Renal cortical epithelial cell (primary cell): ENCODE data around the gene ACP4. TPM values are rescaled to one million over a fixed set of nuclear protein-coding genes. Genes with fewer than 3 reads are reported as not detected.
A peak's percentile ranks its signal among the peaks of the same experiment; 100 is the strongest.
"Not testable (repeated sequence)": the region's sequence is repeated elsewhere in the genome, so short reads cannot be mapped to it uniquely, and the experiment has no call there.

Experiments used
- DNase-seq: peaks from one replicate; pipeline ENCODE4 v3.0.0-alpha.2; 2011; ENCODE audit warnings: low read depth
- total RNA-seq: library from RNA; depleted of rRNA; stranded (reverse); fragments of >200 nt; gene quantifications from 2 replicates; pipeline ENCODE4 v1.2.3, GENCODE V29; 2014

ACP4 gene
- total RNA-seq, 1 donor from 2014 or later, result not detected

DNA sequence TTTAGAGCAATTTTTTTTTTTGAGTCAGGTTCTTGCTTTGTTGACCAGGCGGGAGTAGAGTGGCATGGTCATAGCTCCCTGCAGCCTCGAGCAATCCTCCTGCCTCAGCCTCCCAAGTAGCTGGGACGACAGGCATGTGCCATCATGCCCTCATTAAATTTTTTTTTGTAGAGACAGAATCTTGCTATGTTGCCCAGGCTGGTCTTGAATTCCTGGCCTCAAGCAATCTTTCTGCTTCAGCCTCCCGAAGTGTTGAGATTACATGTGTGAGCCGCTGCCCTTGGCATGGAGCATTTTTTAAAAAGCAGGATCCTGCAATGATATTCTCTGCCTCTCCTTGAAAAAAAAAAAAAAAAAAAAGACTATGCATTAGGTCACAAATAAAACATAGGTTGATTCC is 14.1 kb upstream of the ACP4 start:
- no peak for DNase-seq

- DNase-seq, result no peak
Measured at GRCh38 chr19:50777261-50777660, 13.0 kb upstream of the ACP4 start.

GRCh38 chr19:50777830-50778303 is 12.3 kb upstream of the ACP4 start:
- DNase-seq, result peak; percentile 12

GRCh38 chr19:50778906-50779430 is 11.2 kb upstream of the ACP4 start:
- no peak for DNase-seq

DNA sequence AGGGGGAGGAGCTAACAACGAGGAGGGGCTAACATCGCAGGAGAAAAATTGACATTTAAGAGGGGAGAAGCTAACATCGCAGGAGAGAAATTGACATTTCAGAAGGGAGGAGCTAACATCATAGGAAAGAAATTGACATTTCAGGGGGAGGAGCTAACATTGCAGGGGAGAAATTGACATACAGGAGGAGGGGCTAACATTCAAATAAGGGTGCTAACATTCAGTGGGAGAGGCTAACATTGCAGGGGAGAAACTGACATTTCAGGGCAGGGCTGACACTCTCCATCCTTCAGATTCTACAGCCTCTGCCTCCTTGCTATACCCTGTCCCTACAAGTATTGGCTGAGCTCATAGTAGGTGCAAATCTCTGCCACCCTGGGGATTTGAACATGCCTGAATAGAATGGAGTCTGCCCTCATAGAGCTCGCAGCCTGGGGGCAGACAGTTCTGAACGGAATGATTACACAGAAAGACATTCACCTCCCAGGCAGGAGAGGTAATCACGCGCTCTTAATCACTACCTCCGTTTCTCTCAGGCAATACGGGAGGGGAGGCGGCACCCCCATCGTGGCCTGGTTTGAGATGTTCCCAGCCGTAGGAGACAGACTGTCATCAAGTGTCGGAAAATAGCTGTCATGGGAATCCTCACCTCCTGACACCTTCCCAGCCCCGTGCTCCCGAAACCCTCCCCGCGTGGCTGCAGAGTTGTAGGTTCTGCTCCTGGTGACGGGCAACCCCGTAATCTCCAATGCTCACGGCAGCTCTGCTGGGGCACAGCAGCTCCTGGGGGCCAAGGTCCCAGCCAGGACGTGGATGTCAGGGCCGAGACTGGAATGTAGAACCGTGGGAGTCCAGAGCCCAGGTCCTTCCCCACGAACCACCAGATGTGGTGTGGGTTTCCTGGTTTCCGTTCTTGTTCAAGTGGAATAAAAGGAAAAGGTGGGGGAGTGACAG is 10.4 kb upstream of the ACP4 start:
- DNase-seq, result peak; percentile 28

DNA sequence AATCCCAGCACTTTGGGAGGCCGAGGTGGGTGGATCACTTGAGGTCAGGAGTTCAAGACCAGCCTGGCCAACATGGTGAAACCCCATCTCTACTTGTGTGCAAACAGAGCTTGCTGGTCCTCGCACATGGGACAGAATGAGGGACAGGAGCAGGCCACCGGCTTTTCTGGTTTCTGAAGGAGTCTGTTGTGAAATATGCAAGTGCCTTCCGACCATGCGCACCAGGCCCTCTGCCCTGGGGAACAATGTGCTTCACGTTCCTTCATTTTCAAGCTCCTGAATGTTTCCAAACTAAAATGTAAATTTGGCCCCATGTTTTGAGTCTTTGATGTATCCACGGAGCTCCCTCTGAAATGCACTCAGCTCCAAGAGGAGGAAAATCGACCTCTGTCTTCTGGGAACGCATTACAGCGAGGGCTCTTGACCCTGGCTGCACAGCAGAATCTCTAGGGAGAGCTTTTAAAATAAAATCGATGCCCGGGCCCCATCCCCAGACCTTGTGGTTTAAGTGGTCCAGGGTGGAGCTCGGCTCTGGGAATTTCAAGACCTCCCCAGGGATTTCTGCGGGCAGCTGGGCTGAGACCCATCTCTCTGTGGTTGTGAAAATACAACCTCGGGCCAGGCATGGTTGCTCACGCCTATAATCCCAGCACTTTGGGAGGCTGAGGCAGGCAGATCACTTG is 9.3 kb upstream of the ACP4 start:
- DNase-seq, result peak; percentile 29

DNA sequence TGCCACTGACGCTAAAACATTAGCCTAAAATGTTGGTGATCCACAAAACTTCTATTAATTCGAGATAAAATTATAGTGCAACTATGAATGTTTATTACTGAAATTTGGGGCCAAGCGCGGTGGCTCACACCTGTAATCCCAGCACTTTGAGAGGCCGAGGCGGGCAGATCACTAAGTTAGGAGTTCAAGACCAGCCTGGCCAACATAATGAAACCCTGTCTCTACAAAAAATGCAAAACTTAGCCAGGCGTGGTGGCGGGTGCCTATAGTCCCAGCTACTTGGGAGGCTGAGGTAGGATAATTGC is 6.4 kb upstream of the ACP4 start:
- DNase-seq, result not testable (repeated sequence)

GRCh38 chr19:50784710-50785109 is 5.5 kb upstream of the ACP4 start:
- DNase-seq, result no peak

DNA sequence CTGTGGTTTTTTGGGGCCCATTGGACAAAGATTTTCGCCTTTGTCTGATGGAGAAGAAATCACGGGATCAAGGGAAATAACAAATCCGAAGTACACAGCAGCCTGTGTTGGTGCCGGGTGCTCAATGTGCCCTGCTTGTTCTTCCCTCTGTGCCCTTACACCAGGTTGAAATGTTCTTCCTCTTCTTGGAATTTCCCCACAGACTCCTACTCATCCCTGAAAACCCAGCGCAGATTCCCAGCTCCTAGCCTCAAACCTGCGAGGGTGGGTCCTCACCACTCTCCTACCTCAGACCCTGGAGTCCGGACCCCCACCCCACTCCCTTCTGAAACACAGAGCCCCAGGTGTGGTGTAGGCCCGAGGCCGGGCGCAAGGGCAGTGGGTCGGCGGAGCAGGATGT is 4.9 kb upstream of the ACP4 start:
- DNase-seq, result no peak

- DNase-seq, result no peak
Measured at GRCh38 chr19:50790922-50791467, 780 bp downstream of the ACP4 start.

- no peak for DNase-seq
Measured at GRCh38 chr19:50791594-50792271, 1.5 kb downstream of the ACP4 start.

DNA sequence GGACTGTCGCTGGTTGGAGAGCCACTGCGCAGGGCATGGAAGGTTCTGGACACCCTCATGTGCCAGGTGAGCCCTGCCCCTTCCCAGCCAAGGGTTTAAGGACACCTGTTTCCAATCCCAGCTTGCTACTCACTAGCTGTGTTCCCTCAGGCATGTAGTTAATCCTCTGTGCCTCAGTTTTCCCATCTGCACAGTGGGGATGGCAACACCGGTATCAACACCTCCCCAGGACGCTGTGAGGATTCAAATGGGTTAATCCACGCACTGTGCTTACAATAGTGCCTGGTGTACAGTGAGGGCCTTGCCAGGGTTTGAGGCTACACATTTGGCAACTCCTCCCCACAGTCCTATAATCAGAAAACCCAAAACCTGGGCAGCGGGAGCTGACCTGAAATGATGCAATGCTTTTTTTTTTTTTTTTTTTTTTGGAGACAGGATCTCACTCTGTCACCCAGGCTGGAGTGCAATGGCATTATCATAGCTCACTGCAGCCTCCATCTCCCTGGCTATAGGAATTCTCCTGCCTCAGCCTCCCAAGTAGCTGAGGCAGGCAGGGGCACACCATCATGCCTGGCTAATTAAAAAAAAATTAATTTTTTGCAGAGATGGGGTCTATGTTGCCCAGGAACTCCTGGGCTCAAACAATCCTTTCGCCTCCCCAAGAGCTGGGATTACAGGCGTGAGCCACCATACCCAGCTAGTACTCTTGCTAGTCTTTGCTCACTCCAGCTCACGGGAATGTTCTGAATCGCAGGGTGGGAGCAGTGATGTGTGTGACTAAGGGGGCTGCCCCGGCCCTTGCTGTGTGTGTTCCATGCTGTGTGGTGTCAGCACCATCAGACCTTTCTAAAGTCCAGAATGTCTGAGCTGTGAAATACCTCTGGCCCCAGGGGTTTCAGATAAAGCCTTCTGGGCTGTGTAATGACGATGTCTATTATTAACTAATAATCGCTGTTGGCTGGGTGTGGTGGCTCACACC is 2.3 kb downstream of the ACP4 start:
- no peak for DNase-seq

DNA sequence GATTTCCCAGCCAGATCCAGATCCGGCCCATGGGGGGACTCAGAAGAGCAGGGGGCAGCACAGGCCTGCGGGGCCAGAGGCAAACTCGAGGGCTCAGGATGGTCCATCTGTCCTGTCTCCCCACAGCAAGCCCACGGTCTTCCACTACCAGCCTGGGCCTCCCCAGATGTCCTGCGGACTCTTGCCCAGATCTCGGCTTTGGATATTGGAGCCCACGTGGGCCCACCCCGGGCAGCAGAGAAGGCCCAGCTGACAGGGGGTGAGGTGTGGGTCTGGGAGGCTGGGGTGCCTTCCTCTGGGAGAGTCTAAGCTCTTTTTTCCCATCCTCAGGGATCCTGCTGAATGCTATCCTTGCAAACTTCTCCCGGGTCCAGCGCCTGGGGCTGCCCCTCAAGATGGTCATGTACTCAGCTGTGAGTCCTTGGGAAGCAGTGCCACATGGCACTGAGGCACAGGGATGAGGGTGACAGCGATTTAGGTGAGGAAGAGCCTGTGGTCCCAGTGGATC is 3.4 kb downstream of the ACP4 start:
- no peak for DNase-seq

- no peak for DNase-seq
Measured at GRCh38 chr19:50794074-50794875, 4.1 kb downstream of the ACP4 start.

DNA sequence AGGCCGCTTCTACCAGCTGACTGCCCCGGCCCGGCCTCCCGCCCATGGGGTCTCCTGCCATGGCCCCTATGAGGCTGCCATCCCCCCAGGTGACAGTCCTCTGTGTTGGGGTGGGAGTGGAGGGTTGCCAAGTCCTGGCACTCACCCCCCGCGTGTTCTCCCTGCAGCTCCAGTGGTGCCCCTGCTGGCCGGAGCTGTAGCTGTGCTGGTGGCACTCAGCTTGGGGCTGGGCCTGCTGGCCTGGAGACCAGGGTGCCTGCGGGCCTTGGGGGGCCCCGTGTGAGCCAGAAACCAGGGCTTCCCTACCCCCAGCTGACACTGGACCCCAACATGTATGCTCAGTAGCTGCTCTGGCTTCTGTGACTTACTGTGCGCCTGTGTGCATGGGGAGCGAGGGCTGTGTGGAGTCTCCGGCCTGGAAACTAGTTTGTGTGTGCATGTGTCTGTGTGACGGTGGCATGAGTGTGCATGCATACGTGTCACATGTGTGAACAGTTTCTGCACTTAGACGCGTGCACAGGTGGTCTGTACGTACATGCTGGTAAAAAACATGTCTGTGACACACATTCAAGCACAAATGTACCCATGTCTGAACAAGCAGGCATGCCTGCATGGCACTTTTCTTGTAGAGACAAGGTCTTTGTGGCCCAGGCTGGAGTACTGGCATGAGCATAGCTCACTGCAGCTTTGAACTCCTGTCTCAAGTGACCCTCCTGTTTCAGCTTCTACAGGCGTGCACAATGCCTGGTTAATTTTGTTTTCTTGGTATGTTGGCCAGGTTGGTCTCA is 4.9 kb downstream of the ACP4 start:
- no peak for DNase-seq

GRCh38 chr19:50795664-50796073 is 5.5 kb downstream of the ACP4 start:
- DNase-seq, result no peak

- DNase-seq, result no peak
Measured at GRCh38 chr19:50796128-50796633, 6.0 kb downstream of the ACP4 start.

DNA sequence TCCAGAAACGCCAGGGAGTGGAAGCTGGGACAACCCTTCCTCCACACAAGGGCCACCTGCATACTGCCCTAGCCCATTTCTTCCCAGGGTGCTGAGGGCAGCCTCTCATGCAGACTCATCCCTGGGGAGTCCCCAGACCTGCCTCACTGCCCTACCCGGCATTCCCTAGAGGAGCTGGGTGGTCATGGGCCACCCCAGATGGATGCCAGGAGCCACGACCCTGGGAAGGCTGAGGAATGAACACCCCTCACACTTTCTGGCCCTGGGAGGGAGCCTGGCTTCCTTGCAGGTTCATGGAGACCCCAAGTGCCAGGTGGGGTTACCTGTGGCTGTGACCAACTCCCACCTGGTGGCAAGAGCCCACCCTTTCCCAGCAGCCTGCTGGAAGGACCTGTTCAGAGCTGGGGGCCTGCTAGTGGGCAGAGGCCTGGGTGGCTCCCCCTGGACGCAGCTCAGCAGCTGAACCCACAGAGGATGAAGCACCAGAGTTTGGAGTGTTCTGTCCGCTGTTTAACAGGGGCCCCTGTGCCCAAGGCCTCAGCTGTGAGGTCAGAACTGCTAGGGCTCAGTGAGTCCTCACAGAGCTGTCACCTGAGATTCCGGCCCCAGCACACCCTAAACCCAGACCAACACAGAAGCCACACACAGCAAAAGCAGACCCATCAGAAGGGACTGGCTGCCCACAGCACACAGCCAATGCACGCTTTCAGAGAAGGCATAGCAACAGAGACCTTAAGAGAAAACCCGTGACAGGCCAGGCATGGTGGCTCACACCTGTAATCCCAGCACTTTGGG is 6.6 kb downstream of the ACP4 start:
- no peak for DNase-seq
